Measurements from ENCODE around the gene ADAM12. TPM values are rescaled to one million over a fixed set of nuclear protein-coding genes. Genes with fewer than 3 reads are reported as not detected.

ADAM12 gene
- total and polyA plus RNA-seq, 9 of the 15 experiments (the other 6 are each of a cell fraction or from before 2014, with no cell fraction given), result not detected

DNA sequence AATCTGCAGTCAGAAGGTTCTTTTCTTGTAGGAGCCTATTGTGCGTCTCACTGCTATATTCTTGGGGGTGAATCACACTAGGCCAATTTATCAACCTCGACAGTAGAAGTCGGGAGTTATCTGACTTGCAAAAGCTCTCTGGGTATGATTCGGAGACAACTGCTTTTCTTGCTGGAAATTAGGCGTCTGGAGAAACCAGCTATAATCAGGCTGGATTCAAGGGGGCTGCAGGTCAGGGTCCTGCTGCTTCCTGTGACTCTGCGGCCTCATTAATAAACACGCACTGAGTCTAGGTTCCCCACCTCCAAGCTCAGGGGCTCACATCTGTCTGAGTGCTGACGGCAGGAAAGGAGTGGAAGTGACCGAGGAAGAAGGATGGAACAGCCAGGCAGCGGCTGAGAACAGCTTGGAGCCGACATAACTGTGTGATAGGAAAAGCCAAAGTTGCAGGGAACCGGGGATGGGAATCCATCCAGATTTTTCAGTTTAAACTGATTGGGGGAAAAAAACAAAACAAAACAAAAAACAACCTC is 307.3 kb downstream of the ADAM12 start:
- H4K20me1 ChIP-seq (replicated peaks; ENCODE audit: control insufficient read depth, insufficient read depth, low read length), result no peaks in the 10 kb centered on the region
- no peaks in the 10 kb centered on the region for H3K4me1 ChIP-seq (replicated peaks in 1 of 2; ENCODE audit: control insufficient read depth in 2 of 2, insufficient read depth in 2 of 2, low read length in 2 of 2)
- H3K27me3 ChIP-seq (ENCODE audit: control insufficient read depth in 2 of 2, insufficient read depth in 2 of 2, low read length in 2 of 2), result peaks cover 0 to 2% of the 10 kb centered on the region in 2 experiments; a peak in 2 of 5 replicates
- ATAC-seq (no peak), DNase-seq (ENCODE audit: extremely low read depth in 1 of 4, low spot score in 3 of 4) (no peak), FAIRE-seq (no peak)
- BruUV-seq (replicated peaks), result no TSS peak
- H3K4me3 ChIP-seq, result no peak overlapping the region
- H3K9me1 ChIP-seq (ENCODE audit: control insufficient read depth, insufficient read depth, low read length), result no peaks in the 10 kb centered on the region
- H3K9ac ChIP-seq (ENCODE audit: insufficient read depth in 1 of 2, low read depth in 2 of 2, low read length in 2 of 2), result no peak overlapping the region
- POLR2A ChIA-PET, result no interaction called here
- in situ Hi-C loops (cut with MboI) (no loop called here), intact Hi-C loops (cut with micrococcal nuclease) (no loop called here)
- CTCF ChIA-PET (ENCODE audit: low intra/inter-chr PET ratio), result no interaction called here
- no peak overlapping the region for H2AFZ ChIP-seq (ENCODE audit: low read depth, low read length)
- H3K36me3 ChIP-seq (ENCODE audit: control insufficient read depth, insufficient read depth, low read length), result no peaks in the 10 kb centered on the region
- no peak overlapping the region for H3K27ac ChIP-seq (ENCODE audit: extremely low read depth, low read depth, low read length)
- H3K4me2 ChIP-seq (ENCODE audit: insufficient read depth, low read length), result no peak overlapping the region
- H3K9me3 ChIP-seq (replicated peaks; ENCODE audit: control insufficient read depth, insufficient read depth, low read depth, low read length), result no peaks in the 10 kb centered on the region
- 2% methylated on average over 11 of the region's 12 CpGs for WGBS (ENCODE audit: insufficient coverage, low coverage, missing lambda C conversion rate)
- H3K79me2 ChIP-seq (ENCODE audit: control insufficient read depth, insufficient read depth, low read length), result no peaks in the 10 kb centered on the region
- TF ChIP-seq TEAD4 (IDR thresholded peaks at IDR 0.05; ENCODE audit: low read length) (no peak), TEAD4 (CRISPR knock-in tag; IDR thresholded peaks at IDR 0.05; ENCODE audit: borderline replicate concordance) (no peak), XRCC4 (IDR thresholded peaks at IDR 0.05; ENCODE audit: extremely low read depth, insufficient read depth, insufficient read length) (no peak), SMAD4 (CRISPR knock-in tag; conservative IDR thresholded peaks at IDR 0.05) (no peak), THAP12 (CRISPR knock-in tag; IDR thresholded peaks at IDR 0.05) (no peak), STAT5A (IDR thresholded peaks at IDR 0.05; ENCODE audit: borderline replicate concordance, low read length) (no peak), ZFP1 (CRISPR knock-in tag; IDR thresholded peaks at IDR 0.05) (no peak), E2F1 (CRISPR knock-in tag; IDR thresholded peaks at IDR 0.05) (no peak), CEBPB (tag; IDR thresholded peaks at IDR 0.05) (no peak), NRF1 (conservative IDR thresholded peaks at IDR 0.05 in 1 of 2, IDR thresholded peaks at IDR 0.05 in 1 of 2) (no peak), STAT5B (CRISPR knock-in tag; IDR thresholded peaks at IDR 0.05) (no peak), XRCC3 (IDR thresholded peaks at IDR 0.05) (no peak), ELK3 (CRISPR knock-in tag; IDR thresholded peaks at IDR 0.05) (no peak)
- TF ChIP-seq, protein P1, sequence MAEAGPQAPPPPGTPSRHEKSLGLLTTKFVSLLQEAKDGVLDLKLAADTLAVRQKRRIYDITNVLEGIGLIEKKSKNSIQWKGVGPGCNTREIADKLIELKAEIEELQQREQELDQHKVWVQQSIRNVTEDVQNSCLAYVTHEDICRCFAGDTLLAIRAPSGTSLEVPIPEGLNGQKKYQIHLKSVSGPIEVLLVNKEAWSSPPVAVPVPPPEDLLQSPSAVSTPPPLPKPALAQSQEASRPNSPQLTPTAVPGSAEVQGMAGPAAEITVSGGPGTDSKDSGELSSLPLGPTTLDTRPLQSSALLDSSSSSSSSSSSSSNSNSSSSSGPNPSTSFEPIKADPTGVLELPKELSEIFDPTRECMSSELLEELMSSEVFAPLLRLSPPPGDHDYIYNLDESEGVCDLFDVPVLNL (CRISPR knock-in tag; IDR thresholded peaks at IDR 0.05; ENCODE audit: low read depth), result no peak

Measured in K562 (cell line).